Keratinocyte (primary cell): ENCODE data around the gene GTF3C4.

Experiments
- EZH2 ChIP-seq: IDR thresholded peaks from one replicate; pipeline ENCODE4 v1.6.1; 2012; ENCODE audit warnings: inconsistent platforms, mild to moderate bottlenecking, low read length, moderate library complexity
- TF ChIP-seq, protein P1 (sequence below), 3 experiments: IDR thresholded peaks in 1 of 3; conservative IDR thresholded peaks in 1 of 3; optimal IDR thresholded peaks in 1 of 3; 2 replicates in 2 of 3; 3 replicates in 1 of 3; pipeline versions ENCODE3 to v1.5.1; 2011; ENCODE audit warnings: low read length in 3 of 3, mild to moderate bottlenecking in 3 of 3, moderate library complexity in 2 of 3, control low read depth in 1 of 3, inconsistent platforms in 1 of 3; ENCODE audit not compliant: insufficient read depth in 2 of 3; ENCODE audit errors: extremely low read depth in 1 of 3

DNA sequence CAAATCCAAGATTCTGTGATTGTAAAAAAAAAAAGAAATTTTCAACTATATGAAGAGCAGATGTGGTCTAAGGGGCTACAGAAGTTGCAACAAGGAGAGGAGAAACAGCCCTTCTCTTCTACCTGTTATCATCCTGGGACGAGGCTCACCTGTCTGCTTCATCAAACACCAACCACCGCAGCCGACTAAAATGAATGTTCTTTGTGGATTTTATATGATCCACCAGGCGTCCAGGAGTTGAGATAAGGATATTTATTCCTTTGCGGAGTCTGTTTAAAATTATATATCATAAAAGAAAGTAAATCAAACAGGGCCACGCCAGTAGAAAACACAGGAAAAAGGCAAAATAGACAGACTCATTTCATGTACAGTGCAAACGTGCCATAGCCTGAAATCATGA is 22.0 kb upstream of the GTF3C4 start:
- TF ChIP-seq, protein P1, sequence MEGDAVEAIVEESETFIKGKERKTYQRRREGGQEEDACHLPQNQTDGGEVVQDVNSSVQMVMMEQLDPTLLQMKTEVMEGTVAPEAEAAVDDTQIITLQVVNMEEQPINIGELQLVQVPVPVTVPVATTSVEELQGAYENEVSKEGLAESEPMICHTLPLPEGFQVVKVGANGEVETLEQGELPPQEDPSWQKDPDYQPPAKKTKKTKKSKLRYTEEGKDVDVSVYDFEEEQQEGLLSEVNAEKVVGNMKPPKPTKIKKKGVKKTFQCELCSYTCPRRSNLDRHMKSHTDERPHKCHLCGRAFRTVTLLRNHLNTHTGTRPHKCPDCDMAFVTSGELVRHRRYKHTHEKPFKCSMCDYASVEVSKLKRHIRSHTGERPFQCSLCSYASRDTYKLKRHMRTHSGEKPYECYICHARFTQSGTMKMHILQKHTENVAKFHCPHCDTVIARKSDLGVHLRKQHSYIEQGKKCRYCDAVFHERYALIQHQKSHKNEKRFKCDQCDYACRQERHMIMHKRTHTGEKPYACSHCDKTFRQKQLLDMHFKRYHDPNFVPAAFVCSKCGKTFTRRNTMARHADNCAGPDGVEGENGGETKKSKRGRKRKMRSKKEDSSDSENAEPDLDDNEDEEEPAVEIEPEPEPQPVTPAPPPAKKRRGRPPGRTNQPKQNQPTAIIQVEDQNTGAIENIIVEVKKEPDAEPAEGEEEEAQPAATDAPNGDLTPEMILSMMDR (optimal IDR thresholded peaks at IDR 0.05 in 1 of 3, IDR thresholded peaks at IDR 0.05 in 1 of 3, conservative IDR thresholded peaks at IDR 0.05 in 1 of 3; ENCODE audit: extremely low read depth in 1 of 3, insufficient read depth in 2 of 3, low read length in 3 of 3): no peak
- no peak for TF ChIP-seq EZH2
